NCI-H748 treated with DMSO at 0.1 percent for 48 hours (cell line): ENCODE results near the gene ENOX2.
"Not testable (repeated sequence)": the region's sequence is repeated elsewhere in the genome, so short reads cannot be mapped to it uniquely, and the experiment has no call there.

Source experiments
- DNase-seq: peaks from one replicate; lab custom pipeline; 2025; lab: John Stamatoyannopoulos, UW

Gene ENOX2, protein sequence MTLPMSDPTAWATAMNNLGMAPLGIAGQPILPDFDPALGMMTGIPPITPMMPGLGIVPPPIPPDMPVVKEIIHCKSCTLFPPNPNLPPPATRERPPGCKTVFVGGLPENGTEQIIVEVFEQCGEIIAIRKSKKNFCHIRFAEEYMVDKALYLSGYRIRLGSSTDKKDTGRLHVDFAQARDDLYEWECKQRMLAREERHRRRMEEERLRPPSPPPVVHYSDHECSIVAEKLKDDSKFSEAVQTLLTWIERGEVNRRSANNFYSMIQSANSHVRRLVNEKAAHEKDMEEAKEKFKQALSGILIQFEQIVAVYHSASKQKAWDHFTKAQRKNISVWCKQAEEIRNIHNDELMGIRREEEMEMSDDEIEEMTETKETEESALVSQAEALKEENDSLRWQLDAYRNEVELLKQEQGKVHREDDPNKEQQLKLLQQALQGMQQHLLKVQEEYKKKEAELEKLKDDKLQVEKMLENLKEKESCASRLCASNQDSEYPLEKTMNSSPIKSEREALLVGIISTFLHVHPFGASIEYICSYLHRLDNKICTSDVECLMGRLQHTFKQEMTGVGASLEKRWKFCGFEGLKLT

DNA sequence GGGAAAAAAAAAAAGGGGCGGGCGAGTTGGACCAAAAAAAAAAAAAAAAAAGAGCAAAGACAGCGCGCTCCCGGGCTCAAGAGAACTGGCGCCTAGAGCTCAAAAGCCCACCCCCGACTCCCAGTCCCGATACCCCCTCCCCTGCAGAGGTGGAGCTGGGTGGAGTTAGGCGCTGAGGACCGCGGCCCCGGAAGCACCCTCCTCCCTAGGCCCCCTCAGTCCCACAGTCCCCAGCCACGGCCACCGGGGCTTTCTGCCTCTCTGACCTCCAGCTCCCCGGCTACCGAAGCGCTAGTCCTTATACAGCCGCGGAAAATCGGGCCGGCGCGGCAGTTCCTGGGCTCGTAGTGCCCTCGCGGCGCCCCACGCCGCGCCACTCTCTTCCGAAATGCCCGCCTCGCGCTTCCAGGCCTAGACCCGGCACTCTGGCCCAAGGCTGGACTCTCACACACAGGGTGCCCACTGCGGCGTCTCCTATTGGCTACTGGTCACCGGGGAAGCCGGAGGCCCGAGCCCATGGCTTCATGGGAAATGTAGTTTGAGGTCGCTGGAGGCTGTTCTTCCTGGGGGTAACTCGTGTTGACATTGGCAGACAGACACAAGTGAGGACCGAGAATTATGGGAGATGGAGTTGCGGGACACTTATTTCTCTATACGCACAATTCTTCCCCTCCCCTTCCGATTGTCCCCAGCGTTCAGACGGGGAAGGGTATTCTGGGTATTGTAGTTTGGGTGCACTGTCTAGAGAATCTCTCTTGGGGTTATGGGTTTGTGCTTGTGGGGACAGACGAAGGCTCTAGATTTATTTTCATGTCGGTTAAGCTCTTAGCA, at the start of gene ENOX2:
Gene ENOX2 (minus strand): TSS at position 427 of the 831 bp plus-strand sequence. CDS start 199,993 bp downstream, outside the sequence.
- DNase-seq: peak; percentile 95

DNA sequence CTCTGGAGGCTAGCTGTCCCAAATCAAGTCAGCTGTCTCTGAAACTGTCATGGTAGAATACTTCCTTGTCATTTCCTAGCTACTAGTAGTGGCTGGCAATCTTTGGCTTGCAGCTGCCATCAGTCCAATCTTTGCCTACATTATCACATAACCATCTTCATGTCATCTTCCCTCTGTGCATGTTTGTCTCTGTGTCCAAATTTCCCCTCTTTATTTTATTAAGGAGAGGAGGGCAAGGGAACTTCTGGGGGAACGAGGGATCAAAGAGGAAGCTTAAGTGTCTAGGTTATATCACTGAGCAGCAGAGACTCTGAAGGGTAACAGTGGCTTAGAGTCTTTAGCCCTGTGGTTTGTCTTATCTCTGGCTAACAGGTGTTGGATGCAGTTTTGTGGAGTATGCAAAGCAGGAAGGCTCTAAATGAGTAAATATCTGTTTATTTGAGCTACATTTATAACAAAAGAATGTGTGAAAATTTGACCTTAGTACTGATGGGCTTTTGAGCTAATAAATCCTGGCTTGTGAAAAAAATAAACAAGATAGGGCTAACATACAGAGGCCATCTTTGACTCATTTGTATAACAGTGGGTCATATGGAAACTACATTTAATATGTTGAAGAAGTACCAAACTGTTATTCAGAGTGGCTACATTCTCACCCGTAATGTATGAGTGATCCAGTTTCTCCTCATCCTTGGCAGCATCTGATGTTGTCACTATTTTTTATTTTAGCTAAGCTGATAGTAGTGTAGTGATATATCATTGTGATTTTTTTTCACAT, 49.4 kb upstream of the ENOX2 start:
- no peak for DNase-seq

DNA sequence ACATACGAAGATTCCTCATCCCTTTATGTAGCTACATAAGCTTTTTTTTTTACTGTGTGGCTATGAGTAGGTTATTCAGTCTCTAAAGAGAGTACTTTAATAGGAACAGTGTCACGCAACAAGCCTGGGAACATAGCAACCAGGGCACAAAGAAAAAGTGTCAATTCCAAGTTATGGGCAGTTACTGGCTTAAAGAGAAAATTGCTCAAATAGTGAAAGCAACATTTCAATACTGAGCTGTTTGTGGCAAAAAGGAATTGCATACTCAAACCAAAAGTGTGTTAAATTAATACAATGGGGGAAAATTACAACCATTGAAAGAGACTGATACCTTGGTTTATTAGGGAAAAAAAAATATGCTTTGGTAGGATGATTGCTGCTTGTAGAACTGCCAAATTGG, 41.2 kb upstream of the ENOX2 start:
- no peak for DNase-seq

DNA sequence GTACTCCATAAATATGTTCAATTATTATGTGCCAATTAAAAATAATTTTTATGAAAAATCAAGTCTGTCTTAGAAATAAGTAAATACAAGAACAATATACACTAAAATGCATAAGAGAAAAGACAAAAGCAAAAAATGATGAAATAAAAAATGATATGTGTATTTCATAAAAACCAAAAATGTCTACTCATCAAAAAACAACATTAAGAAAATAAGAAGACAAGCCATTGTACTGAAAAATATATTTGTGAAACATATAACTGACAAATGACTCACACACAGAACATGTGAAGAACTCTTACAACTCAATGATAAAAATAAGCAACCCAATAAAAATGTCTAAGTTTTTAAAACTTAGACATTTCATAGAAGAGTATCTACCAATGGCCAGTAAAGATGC, 34.1 kb upstream of the ENOX2 start:
- no peak for DNase-seq

DNA sequence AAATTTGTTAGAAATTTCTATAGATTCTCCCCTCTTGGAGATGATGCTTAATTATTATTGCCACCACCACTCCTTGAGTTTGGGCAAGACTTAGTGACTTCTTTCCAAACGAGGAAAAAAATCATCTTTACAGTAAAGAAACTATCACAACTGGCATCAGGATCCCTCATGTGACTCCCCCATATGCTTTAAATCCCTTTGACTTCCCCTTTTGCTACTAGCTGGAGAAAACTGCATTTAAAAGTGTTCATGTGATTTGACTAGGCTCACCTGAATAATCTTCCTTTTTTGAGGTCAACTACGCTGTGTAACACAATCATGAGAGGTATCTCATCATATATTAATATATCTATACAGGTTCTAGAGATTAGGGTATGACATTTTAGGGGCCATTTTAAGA, 30.3 kb upstream of the ENOX2 start:
- DNase-seq: no peak

DNA sequence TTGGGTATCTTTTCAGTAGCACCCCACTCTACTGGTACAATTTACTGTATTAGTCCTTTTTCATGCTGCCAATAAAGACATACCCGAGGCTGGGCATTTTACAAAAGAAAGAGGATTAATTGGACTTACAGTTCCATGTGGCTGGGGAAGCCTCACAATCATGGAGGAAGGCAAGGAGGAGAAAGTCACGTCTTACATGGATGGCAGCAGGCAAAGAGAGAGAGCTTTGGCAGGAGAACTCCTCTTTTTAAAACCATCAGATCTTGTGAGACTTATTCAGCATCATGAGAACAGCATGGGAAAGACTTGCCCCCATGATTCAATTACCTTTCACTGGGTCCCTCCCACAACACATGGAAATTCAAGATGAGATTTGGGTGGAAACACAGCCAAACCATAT, 17.4 kb upstream of the ENOX2 start:
- DNase-seq: not testable (repeated sequence)

DNA sequence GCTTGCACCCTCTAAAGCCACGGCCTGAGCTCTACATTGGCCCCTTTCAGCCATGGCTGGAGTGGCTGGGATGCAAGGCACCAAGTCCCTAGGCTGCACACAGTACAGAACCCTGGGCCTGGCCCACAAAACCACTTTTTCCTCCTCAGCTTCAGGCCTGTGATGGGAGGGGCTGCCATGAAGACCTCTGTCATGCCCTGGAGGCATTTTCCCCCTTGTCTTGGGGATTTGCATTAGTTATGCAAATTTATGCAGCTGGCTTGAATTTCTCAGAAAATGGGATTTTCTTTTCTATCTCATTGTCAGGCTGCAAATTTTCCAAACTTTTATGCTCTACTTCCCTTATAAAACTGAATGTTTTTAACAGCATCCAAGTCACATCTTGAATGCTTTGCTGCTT, 16.7 kb upstream of the ENOX2 start:
- not testable (repeated sequence) for DNase-seq

DNA sequence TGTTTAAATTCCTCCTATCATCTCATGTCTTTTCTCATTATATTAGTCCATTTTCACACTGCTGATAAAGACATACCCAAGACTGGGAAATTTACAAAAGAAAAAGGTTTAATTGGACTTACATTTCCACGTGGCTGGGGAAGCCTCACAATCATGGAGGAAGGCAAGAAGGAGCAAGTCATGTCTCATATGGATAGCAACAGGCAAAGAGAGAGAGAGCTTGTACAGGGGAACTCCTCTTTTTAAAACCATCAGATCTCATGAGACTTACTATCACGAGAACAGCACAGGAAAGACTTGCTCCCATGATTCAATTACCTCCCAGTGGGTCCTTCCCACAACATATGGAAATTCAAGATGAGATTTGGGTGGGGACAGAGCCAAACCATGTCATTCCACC, 15.5 kb upstream of the ENOX2 start:
- not testable (repeated sequence) for DNase-seq

DNA sequence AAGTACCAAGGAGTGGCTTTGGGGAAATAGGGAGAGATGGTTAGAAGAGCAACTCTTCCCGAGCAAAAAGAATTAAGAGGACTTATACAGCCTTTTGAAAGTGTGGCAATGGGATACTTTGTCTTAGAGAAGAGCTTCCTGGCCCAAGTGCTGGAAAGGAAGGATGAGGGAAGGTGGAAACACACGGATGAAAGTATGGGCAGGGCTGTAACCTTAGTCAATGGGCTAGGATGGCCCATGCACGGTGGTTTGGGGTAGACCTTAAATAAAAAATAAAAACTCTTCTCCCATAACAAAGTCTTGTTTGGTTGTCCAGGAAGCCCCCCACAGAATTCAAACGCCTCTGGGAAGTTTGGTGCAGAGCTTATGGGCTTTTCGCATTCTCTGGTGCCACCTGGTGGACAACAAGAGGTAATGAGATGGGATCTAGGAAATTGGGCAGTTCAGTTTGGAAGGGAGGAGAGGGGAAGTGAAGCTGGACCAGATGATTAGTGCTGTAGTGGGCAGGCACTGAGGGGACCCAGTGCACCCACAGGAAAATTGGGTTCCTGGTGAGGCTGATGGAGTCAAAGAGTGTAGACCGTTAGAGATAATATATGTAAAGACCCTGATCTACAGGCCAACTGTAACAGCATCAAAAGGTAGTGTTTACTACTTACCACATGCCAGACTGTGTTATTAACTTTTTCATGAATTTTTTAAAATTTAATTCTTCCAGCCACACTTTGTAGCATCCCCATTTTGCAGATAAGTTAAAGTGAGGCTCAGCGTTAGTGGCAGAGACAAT, 13.8 kb upstream of the ENOX2 start:
- peak; percentile 29 for DNase-seq

DNA sequence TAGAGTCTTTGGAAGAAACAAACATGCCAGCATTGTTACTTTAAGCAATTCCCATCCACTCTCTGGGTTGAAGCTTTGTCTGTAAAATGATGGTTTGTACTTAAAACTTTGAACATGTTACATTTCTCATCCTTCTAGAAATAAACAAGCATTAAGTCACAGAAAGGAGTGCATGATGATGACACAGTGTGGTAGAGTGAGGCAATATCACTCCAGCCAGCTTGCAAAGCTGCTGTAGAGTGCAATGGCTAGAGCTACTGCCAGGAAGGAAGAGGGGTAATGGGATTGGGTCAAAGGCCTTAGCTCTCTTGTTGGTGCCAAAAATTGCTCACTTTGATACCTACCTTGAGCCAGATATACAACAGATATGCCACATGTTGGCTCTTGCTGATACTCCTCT, 12.3 kb upstream of the ENOX2 start:
- no peak for DNase-seq

DNA sequence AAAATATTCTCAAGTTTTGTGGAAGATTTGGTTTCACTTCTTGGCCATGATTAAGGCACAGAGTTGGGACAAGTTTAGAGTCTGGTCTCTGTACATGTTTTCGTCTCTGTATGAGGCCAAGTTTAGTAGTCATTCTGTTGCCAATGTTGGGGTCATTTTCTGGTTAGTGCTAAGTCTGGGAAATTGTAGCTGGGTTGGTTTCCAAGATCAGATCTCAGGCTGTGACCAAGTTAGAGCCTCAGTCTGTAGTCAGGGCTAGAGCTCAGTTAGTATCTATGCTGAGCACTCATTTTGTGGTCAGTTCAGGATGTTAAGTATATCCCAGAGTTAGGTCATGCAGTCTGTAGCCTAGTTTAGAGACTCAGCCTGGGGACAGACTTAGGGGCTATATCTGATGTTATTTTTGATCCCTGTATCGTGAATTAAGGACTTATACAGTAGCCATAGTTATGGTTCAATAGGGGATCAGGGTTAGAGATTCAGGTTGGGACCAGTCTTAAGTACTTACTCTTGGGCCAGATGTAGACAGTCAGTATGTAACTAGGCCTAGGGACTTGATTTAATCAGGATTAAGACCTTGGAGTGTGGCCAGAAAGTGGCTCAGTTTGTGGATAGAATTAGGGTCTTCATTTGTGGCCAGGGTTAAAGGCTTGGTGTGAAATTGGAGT, 6.6 kb upstream of the ENOX2 start:
- DNase-seq: no peak

DNA sequence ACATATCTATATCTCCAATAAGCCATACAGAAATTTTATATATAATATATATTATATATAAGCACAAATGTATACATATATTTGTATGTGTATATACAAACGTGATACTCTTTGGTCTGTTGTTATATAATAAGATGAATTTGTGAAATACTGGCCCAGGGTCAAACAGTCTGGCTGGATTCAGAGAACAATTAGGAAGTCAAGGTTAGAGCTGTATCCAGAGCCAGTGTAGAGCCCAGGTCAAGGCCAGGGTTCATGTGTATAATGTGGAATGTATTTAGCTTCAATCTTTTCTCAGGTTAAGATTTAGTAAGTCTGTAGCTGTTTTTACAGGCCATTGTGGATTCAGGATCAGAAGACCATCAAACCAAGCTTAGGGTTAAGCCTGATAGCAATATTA, 3.8 kb upstream of the ENOX2 start:
- DNase-seq: no peak

DNA sequence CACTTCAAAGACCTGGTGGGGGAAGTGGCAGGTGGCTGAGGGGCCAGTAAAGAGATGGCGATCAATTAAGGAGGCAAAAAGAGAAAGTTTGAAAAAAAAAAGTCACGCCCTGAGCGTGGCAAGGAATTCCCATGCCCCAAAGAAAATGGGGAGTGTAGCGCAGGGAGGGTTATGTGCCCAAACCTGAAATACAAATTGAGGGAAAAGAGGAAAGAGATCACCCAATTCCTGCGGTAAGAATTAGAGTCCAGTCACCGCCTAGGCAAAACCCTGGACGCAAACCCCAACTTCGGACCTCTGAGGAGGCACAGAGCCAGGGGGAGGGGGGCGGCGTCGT, 595 bp downstream of the ENOX2 start:
- no peak for DNase-seq

DNA sequence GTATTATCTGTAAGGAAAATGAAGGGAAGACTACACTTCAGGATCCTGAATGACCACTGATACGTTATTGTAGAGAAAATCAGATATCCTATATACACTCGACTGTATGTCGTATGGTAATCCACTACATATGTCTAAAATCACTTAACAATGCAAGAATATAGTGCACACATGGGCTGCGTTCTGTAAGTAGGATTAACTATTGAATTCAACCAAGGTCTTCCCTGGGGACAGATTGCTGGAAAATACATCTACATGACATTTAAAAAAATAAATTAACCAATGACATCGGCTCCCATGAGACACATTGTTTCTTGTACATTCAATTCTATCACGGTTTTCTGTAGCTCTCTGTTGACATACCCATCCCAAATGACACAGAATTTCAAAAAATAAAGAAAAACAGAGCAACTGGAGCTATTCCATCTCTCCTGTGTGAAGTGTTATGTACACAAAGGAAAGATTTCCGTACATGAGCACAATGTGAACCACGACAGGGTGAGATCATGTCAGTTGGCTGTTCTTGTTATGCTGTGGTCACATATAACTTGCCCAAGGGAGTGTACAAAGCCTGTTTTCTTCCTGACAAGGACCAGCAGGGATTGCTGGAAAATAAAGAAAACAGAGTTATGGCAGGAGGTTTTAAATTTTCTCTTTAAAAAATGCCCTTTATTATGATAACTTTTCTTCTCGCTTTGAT, 6.1 kb downstream of the ENOX2 start:
- no peak for DNase-seq

DNA sequence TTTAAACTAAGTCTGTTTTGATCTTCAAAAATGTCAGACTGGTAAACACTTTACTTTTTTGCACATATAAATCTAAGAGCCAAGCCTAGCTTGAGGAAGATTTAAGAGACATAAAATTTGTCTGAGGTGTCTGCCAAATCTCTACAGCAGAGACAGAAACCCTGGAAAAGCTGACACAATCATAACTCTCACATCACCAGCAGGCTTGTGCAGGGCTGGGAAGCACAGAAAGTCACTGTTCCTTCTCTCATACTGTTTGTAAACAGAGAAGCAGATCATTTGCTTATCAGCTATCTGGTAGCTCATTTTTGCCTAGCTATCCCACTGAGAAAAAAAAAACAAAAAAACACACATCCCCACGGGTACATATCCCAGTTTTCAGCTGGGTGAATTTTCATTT, 7.0 kb downstream of the ENOX2 start:
- DNase-seq: no peak

DNA sequence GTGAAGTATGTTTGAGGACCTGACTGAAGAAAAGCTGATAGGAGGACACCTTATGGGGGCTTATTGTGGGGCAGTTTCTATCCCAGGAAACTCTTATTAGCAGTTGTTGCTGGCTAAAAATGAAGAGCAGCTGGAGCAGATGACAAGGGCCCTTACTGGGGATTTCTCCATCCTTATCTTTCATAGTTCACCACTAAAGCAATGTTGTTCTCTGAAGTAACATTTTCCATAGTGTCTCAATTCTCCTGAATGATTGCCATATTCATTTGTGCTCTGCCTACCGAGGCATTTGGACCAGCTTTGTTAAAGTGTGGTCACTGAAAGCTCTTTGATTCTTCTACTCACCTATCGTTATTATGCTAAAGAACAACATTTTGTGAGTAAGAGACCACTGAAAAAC, 7.7 kb downstream of the ENOX2 start:
- no peak for DNase-seq

DNA sequence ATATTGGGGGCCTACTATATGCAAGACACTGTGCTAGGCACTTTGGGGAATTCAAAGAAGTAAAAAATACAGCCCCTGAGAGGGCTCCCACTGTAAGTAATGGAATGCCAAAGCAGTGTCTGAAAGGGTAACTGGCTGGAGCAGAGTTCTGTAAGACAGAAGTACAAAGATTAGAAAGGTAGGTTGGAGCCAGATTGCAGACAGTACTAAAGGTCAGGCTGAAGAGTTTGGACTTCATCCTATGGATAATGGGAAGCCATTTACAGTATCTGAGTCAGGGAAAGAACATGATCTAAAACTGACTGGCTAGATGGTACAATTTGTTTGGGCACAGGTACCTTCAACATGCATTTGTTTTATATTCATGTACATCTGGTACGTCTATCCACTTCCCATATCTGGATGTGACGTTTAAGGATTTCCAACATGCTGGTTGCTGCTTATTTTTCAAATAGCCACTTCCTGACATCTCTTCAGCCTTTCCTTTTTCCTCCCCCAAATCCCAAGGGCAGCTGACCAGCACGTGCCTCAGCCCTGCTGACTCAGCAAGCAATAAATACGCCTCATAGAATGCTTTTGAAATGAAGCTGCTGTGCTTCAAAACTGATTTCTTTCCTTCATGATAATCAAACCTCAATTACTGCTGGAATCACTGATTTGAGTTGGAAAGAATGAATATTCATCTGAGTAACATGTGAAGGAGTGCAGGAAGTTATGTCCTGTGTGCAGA, 9.5 kb downstream of the ENOX2 start:
- DNase-seq: no peak

DNA sequence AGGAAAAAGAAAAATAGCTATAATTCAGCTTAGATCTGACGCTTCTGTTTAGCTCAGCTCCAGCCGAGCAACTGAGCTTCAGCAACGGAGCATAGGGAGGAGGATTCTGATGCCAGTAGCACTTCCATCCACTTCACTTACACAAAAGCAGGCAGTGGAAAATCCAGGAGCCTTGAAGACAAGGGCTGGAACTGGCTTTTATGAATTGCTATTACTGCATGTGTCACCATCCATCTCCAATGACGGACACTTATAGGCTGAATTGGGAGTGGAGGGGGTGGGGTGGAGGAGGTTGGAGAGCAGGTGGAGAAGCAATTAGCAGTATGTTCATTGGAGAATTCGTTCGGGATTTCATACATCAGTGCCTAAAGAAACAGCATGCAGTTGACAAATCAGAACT, 15.6 kb downstream of the ENOX2 start:
- DNase-seq: no peak

DNA sequence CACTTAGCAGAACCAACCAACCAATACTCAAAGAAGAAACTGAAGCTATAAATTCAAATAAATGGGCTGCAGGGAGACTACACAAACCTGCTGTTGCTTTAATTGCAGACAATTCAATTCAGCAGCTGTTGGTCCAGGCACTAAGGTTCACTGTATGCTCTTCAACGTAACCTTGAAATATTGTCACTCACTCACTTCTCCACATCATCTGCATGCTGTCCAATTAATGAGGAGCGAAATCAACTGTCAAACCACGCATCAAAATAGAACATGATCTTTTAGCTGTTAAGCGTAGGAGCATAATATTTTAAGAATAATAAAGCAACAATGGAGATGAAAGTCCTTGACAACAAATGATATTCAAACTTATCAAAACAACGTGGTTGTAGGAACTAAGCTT, 17.0 kb downstream of the ENOX2 start:
- DNase-seq: no peak

DNA sequence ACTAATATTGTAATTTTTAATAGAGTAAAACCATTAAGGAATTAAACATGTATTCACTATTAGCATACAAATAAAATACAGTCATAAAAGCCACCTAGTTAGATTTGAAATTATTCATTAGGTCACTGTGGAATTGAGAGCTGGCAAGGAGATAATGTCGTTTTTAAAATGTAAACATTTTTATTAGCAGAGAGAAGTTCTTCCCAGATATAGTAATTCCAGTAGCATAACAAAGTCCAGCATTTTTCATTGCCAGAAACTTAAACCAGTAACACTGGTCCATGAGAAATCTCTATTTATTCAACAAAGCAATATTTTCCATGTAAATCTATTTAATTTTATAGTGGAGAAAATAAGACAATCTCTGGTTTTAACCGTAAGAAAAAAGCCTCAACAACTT, 17.5 kb downstream of the ENOX2 start:
- DNase-seq: no peak
